Measurements from ENCODE around the gene KPNA3.

DNA sequence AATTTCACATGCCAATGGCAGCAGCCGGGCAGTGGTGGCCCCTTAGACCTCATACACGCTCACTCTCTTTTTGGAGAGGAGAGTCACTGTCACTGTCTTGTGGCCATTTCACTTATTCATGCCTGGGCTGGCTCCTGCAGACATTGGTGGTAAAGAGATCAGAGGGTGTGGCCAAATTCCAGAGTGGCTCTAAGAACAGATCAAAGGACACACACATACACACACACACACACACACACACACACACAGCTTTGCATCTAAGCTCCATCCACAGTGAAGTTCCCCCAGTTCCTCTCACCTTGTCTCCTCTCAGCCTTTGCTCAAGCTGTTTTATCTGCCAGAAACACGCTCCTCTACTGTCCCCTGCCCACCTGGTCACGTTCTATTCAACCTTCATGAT lies 46.5 kb upstream of the KPNA3 start:
- TF ChIP-seq, protein P1, sequence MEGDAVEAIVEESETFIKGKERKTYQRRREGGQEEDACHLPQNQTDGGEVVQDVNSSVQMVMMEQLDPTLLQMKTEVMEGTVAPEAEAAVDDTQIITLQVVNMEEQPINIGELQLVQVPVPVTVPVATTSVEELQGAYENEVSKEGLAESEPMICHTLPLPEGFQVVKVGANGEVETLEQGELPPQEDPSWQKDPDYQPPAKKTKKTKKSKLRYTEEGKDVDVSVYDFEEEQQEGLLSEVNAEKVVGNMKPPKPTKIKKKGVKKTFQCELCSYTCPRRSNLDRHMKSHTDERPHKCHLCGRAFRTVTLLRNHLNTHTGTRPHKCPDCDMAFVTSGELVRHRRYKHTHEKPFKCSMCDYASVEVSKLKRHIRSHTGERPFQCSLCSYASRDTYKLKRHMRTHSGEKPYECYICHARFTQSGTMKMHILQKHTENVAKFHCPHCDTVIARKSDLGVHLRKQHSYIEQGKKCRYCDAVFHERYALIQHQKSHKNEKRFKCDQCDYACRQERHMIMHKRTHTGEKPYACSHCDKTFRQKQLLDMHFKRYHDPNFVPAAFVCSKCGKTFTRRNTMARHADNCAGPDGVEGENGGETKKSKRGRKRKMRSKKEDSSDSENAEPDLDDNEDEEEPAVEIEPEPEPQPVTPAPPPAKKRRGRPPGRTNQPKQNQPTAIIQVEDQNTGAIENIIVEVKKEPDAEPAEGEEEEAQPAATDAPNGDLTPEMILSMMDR (conservative IDR thresholded peaks at IDR 0.05), result no peak
- no peak for TF ChIP-seq EZH2 (IDR thresholded peaks at IDR 0.05; ENCODE audit: low read depth)
